Measurements from ENCODE around the gene PRELID1.

The PRELID1 gene

DNA sequence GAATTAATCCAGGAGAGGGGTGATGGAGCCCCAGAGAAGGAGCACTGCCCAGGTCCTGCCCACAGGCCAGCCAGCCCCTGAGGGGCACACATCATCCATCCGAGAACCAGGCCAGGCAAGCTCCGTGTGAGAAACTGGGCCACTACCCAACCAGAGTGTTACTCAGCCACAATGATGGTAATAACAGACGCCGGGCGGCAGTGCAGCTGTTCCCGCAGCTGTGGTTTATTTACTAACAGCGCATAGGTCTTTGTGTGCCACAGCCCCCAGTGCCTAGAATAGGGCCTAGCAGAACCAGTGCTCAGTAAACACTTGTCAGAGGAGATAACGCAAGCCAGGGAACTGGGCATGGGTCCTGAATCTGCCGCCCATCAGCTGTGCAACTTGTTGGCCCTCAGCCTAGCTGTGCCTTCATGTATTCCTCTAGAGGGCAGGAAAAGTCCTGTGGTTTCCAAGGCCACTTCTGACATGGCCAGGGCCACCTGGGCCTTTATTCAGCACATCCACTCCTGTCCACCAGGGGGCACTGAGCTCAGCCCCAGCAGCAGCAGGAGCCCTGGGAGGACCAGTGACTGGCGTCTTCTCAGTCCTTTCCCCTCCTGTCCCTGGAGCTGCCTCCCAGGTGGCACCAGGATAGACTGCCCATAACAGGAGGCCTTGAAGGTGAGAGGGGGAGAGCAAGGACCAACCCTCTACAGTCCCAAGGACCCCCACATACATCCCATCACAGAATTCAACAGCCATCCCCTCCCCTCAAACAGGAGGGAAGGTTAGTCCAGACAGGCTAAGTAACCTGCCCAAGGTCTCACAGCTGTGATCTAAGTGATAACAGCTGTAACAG lies 6.0 kb downstream of the PRELID1 start:
- TF ChIP-seq CTCF (IDR thresholded peaks at IDR 0.05; ENCODE audit: low read length, missing control alignments): peak; percentile 96
- no peak overlapping the region for H3K4me3 ChIP-seq (replicated peaks; ENCODE audit: low read depth, low read length)
- DNase-seq (ENCODE audit: low read depth): peak; percentile 75

DNA sequence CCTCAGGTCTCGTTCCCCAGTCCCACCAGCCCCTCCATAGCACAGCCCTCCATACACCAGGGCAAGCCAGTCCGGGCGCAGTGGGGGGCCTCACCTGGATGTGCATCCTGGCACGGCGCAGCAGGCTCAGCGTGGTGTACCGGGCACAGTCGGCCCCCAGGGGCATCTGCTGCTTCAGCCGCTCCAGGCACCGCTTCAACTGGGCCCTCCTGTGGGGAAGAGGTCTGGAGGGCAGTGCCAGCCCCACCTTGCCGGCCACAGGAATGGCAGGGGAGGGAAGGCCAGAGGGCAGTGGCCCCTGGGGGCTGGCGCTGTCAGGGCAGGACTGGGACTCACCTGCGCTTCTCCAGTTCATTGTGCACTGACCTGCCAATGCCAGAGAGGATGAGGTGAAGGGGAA lies 6.7 kb downstream of the PRELID1 start:
- peak overlapping the region; percentile 63 for H3K4me3 ChIP-seq (replicated peaks; ENCODE audit: low read depth, low read length)
- DNase-seq (ENCODE audit: low read depth): no peak
- no peak for TF ChIP-seq CTCF (IDR thresholded peaks at IDR 0.05; ENCODE audit: low read length, missing control alignments)

DNA sequence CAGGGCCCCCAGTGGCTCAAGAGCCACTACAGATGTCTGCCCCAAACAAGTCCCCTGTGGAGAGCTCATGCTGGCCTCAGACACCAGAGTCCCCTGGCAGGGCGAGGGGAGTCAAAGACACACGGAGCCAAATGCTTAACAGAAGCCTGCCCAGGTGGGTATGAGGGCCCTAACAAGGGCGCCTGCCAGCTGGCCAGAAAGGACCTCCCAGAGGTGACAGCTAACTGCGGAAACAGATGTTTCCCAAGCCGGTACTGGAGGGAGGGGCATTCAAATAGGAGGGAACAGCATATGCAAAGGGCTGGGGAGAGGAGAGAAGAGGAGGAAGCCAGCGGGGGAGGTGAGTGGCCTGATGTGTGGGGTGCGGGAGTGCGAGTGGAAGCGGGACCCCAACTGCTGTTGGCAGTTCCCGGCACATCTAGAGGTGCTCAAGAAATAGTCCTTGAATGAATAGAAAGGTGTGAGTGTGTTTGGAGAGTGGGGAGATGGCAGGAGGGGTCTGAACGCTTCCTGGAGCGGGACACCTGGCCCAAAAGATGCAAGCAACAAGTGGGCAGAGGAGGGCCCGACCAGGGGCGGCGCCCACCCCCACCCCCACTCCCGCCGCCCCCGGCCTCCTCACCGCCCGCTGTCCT lies 7.3 kb downstream of the PRELID1 start:
- peak; percentile 27 for DNase-seq (ENCODE audit: low read depth)
- H3K4me3 ChIP-seq (replicated peaks; ENCODE audit: low read depth, low read length): peak overlapping the region; percentile 63
- no peak for TF ChIP-seq CTCF (IDR thresholded peaks at IDR 0.05; ENCODE audit: low read length, missing control alignments)

DNA sequence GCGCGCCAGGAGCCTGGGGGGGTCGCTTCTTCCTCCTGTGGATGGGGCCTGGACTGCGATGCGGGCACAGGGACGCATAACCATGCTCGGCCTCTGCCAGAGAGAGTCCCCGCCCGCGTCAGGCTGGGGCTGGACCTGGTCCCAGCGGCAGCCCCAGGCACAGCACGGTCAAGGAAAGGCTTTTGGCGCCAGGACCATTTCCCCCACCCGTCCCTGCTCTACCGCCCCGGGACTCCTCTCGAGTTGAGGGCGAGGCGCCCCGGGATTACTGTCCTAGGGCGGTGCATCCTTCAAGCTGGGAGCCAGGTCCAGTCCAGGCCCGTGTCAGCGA lies 7.8 kb downstream of the PRELID1 start:
- DNase-seq (ENCODE audit: low read depth): no peak

DNA sequence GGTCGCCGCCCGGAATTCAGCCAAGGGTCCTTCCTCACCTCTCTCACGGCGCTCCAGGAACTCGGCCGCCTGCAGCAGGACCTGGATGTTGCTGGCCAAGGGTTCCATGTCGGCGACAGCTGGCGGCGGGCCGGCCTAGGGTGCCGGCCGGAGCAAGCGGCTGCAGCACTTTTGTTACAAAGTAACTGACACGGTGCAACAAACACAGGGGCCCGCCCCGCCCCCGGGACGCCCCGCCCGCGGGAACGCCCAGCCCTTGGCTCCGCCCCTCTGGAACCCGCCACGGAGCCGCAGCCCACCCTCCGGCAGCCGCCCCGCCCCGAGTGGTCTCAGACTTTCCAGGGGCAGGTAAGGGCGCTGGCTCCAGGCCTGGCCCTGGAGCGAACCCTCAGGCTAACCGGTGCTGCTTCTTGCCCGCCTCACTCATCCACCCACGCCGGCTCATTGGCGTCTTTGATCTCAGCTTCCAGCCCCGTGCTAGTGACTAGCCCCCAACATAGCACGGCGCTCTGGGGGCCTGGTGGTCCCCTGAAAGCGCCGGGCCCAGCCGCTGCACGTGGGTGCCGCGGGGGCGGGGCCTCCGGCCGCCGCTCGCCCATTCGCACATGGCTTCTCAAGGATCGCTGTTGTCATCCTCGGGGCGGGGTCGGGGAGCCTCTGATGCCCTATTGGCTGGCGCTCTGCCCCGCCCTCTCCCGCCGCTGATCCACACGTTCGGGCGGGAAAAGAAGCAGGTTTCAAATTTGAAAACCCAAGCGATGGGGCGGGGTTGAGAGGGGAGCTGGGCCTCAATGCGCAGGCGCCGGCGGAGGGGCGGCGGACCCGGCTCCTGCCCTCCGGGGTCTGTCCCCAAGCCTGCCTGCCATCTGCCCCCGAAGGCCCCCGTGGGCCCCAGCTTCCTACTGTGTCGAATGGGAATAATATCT lies 8.4 kb downstream of the PRELID1 start, which contains the start of gene MXD3:
Gene MXD3, minus strand, starts transcription at position 176 of the 926 bp plus-strand sequence. Its CDS starts 68 bp downstream, at position 108.
- TF ChIP-seq CTCF (IDR thresholded peaks at IDR 0.05; ENCODE audit: low read length, missing control alignments): no peak
- peak within 1 kb of the TSS; percentile 63 for H3K4me3 ChIP-seq (replicated peaks; ENCODE audit: low read depth, low read length)
- peak; percentile 91 for DNase-seq (ENCODE audit: low read depth)

More for the DNA sequence above, 7.8 kb downstream of the PRELID1 start:
- H3K4me3 ChIP-seq (replicated peaks; ENCODE audit: low read depth, low read length): peak overlapping the region; percentile 63
- TF ChIP-seq CTCF (IDR thresholded peaks at IDR 0.05; ENCODE audit: low read length, missing control alignments): no peak

GRCh38 chr5:177312649-177313181 lies 9.1 kb downstream of the PRELID1 start:
- H3K4me3 ChIP-seq (replicated peaks; ENCODE audit: low read depth, low read length): peak overlapping the region; percentile 34
- DNase-seq (ENCODE audit: low read depth): no peak
- TF ChIP-seq CTCF (IDR thresholded peaks at IDR 0.05; ENCODE audit: low read length, missing control alignments): no peak

Data from fibroblast of pulmonary artery (primary cell).